PFSK-1 (cell line): ENCODE results near the gene GFI1B.
A peak's percentile ranks its signal among the peaks of the same experiment; 100 is the strongest.

ENCODE experiments used
- FOXP2 ChIP-seq: optimal IDR thresholded peaks from 2 replicates; pipeline ENCODE3; 2011; ENCODE audit warnings: borderline replicate concordance, control low read depth, inconsistent platforms; ENCODE audit not compliant: insufficient read depth; ENCODE audit errors: extremely low read length, extremely low read depth
- POLR2AphosphoS5 ChIP-seq: IDR thresholded peaks from 2 replicates; pipeline ENCODE4 v1.6.1; 2012; ENCODE audit warnings: low read depth, mild to moderate bottlenecking, control low read depth, low read length, moderate library complexity
- SIN3A ChIP-seq: IDR thresholded peaks from 2 replicates; pipeline ENCODE4 v1.6.1; 2012; ENCODE audit warnings: mild to moderate bottlenecking, low read length, moderate library complexity, borderline replicate concordance; ENCODE audit not compliant: insufficient read depth
- TAF1 ChIP-seq: IDR thresholded peaks from 2 replicates; pipeline ENCODE4 v1.6.1; 2012; ENCODE audit warnings: low read length, control low read depth, borderline replicate concordance; ENCODE audit not compliant: insufficient read depth
- TF ChIP-seq, protein P1 (sequence below), 2 experiments: IDR thresholded peaks; 2 replicates each; pipeline versions ENCODE4 v1.6.1 to v1.8.0; 2011 to 2012; ENCODE audit warnings: low read depth in 2 of 2, low read length in 2 of 2, control low read depth in 1 of 2, inconsistent platforms in 1 of 2, mild to moderate bottlenecking in 1 of 2, moderate library complexity in 1 of 2; ENCODE audit not compliant: insufficient read depth in 1 of 2

The GFI1B gene

GRCh38 chr9:132939169-132939568 lies 39.3 kb upstream of the GFI1B start:
- TF ChIP-seq POLR2AphosphoS5 (no peak), TAF1 (no peak)

GRCh38 chr9:132942541-132943182 lies 35.8 kb upstream of the GFI1B start:
- TF ChIP-seq SIN3A (no peak), FOXP2 (no peak), POLR2AphosphoS5 (no peak)
- TF ChIP-seq, protein P1, sequence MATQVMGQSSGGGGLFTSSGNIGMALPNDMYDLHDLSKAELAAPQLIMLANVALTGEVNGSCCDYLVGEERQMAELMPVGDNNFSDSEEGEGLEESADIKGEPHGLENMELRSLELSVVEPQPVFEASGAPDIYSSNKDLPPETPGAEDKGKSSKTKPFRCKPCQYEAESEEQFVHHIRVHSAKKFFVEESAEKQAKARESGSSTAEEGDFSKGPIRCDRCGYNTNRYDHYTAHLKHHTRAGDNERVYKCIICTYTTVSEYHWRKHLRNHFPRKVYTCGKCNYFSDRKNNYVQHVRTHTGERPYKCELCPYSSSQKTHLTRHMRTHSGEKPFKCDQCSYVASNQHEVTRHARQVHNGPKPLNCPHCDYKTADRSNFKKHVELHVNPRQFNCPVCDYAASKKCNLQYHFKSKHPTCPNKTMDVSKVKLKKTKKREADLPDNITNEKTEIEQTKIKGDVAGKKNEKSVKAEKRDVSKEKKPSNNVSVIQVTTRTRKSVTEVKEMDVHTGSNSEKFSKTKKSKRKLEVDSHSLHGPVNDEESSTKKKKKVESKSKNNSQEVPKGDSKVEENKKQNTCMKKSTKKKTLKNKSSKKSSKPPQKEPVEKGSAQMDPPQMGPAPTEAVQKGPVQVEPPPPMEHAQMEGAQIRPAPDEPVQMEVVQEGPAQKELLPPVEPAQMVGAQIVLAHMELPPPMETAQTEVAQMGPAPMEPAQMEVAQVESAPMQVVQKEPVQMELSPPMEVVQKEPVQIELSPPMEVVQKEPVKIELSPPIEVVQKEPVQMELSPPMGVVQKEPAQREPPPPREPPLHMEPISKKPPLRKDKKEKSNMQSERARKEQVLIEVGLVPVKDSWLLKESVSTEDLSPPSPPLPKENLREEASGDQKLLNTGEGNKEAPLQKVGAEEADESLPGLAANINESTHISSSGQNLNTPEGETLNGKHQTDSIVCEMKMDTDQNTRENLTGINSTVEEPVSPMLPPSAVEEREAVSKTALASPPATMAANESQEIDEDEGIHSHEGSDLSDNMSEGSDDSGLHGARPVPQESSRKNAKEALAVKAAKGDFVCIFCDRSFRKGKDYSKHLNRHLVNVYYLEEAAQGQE (IDR thresholded peaks at IDR 0.05; ENCODE audit: insufficient read depth in 1 of 2, low read depth in 2 of 2, low read length in 2 of 2) = no peak

DNA sequence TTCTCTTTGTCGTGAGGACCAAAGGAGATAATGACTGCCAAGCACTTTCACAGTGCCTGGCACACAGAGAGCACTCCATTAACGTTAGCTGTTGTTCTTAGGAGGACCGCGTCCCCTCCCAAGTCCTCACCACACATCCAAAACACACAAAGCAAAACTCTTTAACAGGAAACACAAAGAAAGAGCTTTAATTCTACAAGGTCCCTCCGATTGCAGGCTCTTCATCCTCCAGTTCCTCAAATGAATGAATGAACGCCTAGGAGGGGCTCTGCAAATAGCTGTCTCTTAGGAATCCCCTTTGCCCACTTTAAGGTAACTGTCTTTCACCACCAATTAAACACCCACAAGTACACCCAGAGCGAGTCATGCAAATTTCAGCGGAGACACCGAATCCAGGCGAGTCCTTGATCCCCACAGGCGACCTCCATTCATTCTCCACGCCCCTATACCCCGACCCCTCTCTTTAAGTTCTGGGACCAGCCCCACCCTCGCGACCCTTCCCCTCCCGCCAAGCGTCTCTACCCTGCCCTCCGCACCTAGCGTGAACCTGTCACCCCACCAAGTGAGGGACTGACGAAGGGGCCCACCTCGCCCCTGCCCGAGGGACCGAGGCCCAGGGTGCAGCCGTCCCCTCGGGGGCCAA lies 34.7 kb upstream of the GFI1B start:
- TF ChIP-seq TAF1 (no peak), FOXP2 (no peak), POLR2AphosphoS5 (no peak), SIN3A (no peak)
- TF ChIP-seq, protein P1 (IDR thresholded peaks at IDR 0.05; ENCODE audit: insufficient read depth in 1 of 2, low read depth in 2 of 2, low read length in 2 of 2) = no peak

- TF ChIP-seq TAF1 (peak; percentile 98), SIN3A (no peak; the same call in 1 of the 2 replicates), FOXP2 (peak; percentile 96), POLR2AphosphoS5 (peak; percentile 30; the same call in 1 of the 2 replicates)
- TF ChIP-seq, protein P1 (IDR thresholded peaks at IDR 0.05; ENCODE audit: insufficient read depth in 1 of 2, low read depth in 2 of 2, low read length in 2 of 2) = no peak; a peak in 1 of 4 replicates
These were observed 34.0 kb upstream of the GFI1B start, which contains the start of gene TSC1 for GRCh38 chr9:132944294-132945185. TSS of gene TSC1 (minus strand) at chr9:132944616. CDS start at chr9:132928872, 15,744 bp downstream.

DNA sequence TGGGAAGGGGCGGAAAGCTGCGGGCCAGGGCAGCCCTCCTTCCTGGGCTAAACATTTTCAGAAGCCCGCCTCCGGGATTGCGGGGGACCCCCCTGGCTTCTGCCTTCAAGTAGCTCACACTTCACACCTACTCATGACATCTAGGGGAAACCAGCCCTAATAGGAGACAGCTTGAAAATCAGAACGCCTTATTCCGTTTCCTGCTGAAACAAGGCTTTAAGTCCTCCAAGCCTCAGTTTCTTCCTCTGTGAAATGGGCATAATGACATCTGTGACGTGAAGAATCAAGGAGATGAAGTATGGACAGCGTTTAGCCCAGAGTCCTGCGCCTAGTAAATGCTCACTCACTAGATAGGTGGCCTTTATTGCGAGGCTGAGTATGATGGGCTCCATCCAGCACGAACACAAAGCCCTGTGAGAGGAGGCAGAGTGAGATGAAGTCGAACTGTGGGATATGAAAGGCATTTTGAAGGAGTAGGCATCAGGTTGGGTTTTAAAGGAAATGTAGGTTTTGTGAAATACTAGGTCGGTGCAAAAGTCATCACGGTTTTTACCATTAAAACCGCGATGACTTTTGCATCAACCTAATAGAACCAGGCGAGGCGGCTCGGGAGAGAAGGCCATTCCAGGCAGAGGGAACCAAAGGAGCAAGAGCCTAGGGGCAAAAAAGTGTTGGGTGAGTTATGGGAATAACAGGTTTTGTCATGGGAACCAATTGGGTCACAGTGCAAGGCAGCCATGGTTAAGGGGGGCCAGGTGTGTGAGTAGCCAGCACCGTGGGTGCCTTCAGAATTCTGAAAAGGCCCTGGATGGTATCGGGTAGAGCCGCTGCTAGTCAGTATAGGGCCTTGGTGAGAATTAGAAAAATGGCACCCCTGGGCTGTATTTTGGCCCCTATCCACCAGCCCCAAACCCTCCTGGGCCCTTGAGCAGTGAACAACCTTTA lies 33.0 kb upstream of the GFI1B start:
- TF ChIP-seq TAF1 (no peak), FOXP2 (no peak), POLR2AphosphoS5 (no peak)
